Adipocyte (in vitro differentiated cells): ENCODE data around the gene GET4.

Experiments
- DNase-seq: peaks from one replicate; pipeline ENCODE4 v3.0.0-alpha.2; 2015; ENCODE audit warnings: low read depth
- H3K27me3 ChIP-seq: replicated peaks from 2 replicates; pipeline ENCODE4 v1.7.0; 2013; ENCODE audit warnings: mild to moderate bottlenecking, low read length, moderate library complexity; ENCODE audit not compliant: control insufficient read depth, insufficient read depth
- H3K36me3 ChIP-seq: 2 replicates; pipeline ENCODE4 v1.7.0; 2013; ENCODE audit warnings: low read length, mild to moderate bottlenecking, moderate library complexity; ENCODE audit not compliant: control insufficient read depth, insufficient read depth, severe bottlenecking
- H3K4me1 ChIP-seq: 2 replicates; pipeline ENCODE4 v1.7.0; 2013; ENCODE audit warnings: mild to moderate bottlenecking, low read length, moderate library complexity; ENCODE audit not compliant: control insufficient read depth, insufficient read depth
- H3K4me3 ChIP-seq: 2 replicates; pipeline ENCODE4 v1.7.0; 2013; ENCODE audit warnings: mild to moderate bottlenecking, low read length, moderate library complexity
- H3K9ac ChIP-seq: 2 replicates; pipeline ENCODE4 v1.7.0; 2013; ENCODE audit warnings: mild to moderate bottlenecking, low read length, moderate library complexity
- H3K9me3 ChIP-seq: 2 replicates; pipeline ENCODE4 v1.7.0; 2013; ENCODE audit warnings: mild to moderate bottlenecking, low read length, moderate library complexity; ENCODE audit not compliant: control insufficient read depth

GET4 gene

DNA sequence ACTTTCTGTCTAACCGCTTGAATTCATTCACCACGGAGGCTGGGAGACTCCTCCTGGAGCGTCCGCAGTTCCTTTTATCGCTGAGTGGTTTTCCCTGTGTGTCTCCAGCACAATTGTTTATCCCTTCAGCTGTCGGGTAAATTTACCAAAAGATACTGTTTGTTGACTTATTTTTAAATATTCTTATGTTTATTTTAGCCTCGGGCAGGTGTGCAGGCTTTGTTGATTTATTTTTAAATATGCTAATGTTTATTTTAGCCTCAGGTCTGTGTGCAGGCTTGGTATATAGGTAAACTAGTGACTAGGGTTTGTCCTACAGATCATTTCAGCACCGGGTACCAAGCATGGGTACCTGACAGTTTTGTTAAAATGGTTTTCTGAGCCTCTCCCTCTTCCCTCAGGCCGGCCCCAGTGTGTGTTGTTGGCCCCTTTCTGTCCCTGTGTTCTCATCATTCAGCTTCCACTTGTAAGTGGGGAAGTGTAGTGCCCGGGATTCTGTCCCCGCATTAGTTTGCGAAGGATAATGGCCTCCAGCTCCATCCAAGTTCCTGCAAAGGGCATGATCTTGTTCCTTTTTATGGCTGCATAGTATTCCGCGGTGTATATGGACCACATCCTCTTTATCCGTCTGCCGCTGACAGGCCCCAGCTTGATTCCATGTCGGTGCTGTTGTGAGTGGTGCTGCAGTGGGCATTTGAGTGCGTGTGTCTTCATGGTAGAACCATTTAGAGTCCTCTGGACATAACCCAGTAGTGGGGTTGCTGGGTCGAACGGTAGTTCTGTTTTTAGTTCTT lies 5.3 kb downstream of the GET4 start:
- no peak for DNase-seq
- no peaks in the 10 kb centered on the region for H3K9me3 ChIP-seq
- no peak overlapping the region for H3K4me3 ChIP-seq
- no peak overlapping the region for H3K9ac ChIP-seq
- H3K27me3 ChIP-seq = no peaks in the 10 kb centered on the region
- H3K36me3 ChIP-seq = peaks cover 4% of the 10 kb centered on the region
- H3K4me1 ChIP-seq = peaks cover 30% of the 10 kb centered on the region

DNA sequence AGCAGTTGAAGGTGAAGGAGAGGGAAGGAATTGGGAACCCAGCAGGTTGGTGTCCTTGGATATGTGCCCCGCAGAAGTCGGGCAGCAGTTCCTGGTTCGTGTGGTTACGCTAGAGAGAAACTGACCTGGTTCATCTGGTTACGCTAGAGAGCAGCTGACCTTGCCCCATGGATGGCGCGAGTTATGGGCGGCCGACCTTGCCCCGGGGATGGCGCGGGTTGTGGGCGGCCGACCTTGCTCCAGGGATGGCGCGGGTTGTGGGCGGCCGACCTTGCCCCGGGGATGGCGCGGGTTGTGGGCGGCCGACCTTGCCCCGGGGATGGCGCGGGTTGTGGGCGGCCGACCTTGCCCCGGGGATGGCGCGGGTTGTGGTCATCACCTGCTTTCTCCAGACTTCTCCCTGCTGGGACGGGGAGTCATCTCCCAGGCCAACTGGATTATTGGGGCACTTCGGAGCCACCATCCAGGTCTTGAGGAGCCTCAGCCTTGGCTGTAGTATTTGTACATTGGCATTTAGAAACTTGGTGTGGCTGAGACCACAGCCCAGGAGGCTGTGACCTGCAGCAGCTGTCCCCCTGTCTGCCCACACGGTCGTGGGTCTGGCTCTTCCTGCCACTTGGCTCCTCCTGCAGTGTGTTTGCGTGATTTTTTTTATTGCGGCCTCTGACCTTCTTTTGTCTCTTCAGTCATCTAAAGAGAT lies 6.1 kb downstream of the GET4 start:
- Histone ChIP-seq H3K36me3 (peaks cover 11% of the 10 kb centered on the region), H3K9me3 (no peaks in the 10 kb centered on the region), H3K9ac (no peak overlapping the region), H3K27me3 (no peaks in the 10 kb centered on the region), H3K4me1 (peaks cover 30% of the 10 kb centered on the region), H3K4me3 (no peak overlapping the region)
- DNase-seq = no peak

DNA sequence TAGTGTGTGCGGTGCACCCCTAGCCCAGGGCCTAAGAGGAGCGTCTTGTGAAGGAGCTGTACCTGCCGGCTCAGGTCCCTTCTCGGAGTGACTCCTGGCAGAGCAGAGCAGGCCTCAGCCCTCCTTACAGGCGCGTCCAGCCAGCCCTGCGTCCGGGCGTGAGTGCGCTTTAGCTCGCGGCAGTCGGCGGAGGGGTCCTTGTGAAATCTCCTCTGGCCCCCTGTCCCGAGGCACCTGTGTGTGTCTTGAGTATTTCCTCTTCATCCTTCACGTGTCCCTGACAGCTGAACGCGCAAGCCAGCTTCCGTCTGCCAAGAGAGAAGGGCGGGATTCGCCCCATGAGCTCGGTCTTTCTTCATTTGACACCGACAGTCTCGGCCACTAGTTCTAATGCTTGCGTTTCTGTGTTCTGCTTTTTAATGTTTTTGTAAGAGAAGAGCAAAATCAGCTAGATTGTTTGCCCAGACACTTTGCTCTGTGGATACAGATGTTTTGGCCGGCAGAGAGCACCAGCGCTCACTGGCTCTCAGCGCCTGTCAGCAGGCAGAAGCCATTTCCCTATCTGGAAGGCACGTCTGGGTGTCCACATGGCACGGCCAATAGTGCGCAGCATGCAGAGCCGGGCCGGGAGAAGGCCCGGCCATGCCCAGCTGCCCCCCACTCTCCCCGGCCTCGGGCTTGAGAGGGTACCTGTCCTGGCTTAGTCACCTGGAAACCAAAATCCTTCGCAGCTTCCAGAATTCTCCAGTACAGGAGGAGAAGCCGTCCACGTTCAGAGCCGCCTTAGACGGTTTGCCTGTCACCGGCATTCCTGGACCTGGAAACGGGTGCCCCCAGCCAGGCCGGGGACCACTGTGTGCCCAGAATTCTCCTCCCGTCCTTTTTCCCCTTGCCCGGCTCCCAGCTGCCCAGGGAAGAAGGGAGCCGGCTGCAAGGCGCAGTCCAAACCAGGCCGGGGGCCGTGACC lies 7.0 kb downstream of the GET4 start:
- no peaks in the 10 kb centered on the region for H3K9me3 ChIP-seq
- no peaks in the 10 kb centered on the region for H3K27me3 ChIP-seq
- no peak for DNase-seq
- peaks cover 24% of the 10 kb centered on the region for H3K4me1 ChIP-seq
- no peak overlapping the region for H3K4me3 ChIP-seq
- H3K36me3 ChIP-seq = peaks cover 19% of the 10 kb centered on the region
- peak overlapping the region; percentile 29 for H3K9ac ChIP-seq

DNA sequence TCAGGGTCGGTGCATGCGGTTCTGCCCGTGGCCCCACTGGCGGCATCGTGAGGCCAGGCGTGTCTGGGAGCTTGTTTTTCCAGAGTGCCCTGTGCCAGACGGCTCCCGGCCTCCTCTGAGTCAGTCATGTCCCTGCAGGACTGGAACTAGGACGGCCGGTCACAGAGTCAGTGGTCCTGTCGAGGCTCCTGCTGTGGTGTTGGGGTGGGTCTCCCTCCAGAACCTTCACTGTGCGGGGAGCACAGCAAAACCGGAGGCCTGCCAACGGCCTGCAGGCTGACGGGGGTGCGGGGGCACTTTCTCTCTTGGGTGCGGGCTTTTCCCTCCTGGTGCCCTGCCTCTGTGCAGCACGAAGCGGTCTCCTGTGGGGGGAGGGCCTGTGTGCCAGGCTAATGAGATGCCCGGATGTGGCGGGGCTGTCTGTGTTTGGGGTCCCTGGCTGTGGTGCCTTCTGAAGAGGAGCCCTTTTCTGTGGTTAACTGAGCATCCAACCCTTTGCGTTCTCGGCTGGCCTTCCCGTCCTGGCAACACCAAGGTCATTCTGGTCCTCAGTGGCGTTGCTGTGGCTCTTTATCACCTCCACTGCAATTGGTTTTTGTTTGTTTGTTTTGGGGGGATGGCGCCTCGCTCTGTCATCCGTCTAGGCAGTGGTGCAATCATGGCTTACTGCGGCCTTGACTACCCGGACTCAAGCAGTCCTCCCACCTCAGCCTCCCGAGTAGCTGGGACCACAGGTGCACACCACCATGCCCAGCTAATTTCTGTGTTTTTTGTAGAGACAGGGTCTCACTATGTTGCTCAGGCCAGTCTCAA lies 8.0 kb downstream of the GET4 start:
- Histone ChIP-seq H3K4me1 (peaks cover 20% of the 10 kb centered on the region), H3K27me3 (no peaks in the 10 kb centered on the region), H3K9ac (peak overlapping the region; percentile 17), H3K36me3 (peaks cover 25% of the 10 kb centered on the region), H3K4me3 (no peak overlapping the region), H3K9me3 (no peaks in the 10 kb centered on the region)
- no peak for DNase-seq

DNA sequence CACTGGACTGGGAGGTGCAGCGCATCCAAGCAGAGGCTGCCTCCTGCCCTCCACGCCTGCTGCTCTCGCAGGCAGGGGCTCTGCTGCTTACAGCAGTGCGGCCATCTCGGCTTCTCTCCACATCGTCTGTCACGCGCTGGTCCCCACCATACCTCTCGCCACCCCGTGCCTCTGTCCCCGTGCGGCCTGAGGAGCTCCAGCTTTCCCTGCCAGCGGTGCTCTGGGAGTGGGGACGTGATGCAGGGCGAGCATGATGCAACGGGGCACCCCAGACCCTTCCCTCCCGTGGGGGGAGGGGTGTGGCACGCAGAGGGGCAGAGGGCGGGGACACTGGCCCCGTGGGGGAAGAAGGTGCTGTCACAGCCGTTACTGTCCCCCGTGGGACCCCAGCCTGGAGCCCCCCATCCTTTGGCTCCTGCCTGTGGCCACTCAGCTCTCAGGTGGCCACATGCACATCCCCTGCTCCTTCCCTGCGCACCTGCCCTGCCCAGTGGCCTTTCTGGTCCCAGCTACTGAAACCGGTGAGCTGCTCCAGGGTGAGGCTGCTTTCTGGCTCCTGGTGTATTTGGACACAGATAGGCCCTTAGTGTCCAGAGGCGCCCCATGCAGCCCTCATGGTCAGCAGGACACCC lies 9.0 kb downstream of the GET4 start:
- no peaks in the 10 kb centered on the region for H3K9me3 ChIP-seq
- DNase-seq = no peak
- peaks cover 20% of the 10 kb centered on the region for H3K4me1 ChIP-seq
- peaks cover 26% of the 10 kb centered on the region for H3K36me3 ChIP-seq
- no peaks in the 10 kb centered on the region for H3K27me3 ChIP-seq
- no peak overlapping the region for H3K4me3 ChIP-seq
- H3K9ac ChIP-seq = no peak overlapping the region

DNA sequence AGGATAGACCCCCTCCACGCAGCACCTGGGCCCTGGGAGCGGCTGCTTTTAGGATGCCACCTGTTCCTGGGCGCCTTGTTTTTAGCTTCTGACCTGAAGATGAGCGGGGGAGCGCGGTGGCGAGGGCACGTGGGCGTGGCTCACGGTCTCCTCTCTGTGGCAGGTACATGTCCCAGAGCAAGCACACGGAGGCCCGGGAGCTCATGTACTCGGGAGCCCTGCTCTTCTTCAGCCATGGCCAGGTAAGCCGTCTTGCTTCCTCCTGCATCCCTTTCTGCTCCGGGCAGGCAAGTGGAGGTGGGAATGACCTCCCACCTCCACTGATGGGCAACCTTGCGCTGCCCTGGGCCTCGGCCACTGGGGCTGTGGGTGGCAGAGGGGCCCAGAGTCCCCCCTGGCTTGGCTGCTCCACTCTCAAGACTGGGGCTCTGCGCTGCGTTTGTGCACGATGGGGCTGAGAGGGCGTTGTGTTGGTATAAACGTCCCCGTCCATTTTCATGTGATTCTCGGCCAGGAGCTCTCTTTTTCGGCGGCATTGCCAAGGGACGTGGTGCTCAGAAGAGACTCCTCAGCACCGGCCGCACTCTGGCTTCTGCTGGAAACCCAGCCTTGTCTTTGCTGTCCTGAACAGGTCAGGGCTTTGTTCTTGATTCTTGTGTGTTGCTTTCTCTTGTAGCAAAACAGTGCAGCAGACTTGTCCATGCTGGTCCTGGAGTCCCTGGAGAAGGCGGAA lies 9.7 kb downstream of the GET4 start:
- H3K4me3 ChIP-seq = no peak overlapping the region
- H3K9ac ChIP-seq = no peak overlapping the region

DNA sequence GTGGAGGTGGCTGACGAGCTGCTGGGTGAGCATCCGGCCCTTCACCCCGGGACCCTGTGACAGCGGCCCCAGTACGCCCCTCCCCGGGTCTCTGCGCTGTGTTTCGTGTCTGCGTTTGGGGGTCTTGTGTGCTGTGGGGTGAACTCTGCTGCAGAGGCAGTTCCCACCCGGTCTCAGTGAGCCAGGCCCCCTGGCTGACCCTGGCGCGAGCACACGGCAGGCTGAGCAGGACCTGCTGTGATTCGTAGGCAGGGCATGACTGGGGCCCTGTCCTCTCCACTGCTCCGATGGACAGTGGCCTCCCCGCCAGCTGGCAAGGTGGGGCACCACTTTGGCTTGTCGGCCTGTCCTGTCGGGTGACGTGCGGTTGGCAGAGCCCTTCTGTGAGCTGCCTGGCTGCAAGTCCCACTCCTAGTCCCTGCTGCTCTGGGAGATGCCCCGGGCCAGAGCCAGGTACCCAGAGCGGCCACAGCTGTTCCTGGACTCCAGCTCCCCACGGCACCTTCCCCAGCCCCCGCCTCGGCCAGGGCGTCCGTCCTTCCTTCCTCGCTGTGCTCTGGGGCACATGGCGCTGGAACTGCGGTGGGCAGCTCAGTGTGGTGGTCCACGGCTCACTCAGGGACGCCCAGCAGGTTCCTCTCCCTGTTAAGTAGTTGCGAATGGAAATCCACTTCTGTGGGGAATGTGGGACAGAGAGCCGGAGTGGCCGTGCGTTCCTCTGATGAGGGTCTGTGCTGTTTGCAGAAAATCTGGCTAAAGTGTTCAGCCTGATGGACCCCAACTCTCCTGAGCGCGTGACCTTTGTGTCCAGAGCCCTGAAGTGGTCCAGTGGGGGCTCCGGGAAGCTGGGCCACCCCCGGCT lies 10.5 kb downstream of the GET4 start:
- H3K4me1 ChIP-seq = peaks cover 20% of the 10 kb centered on the region
- no peak overlapping the region for H3K4me3 ChIP-seq
- DNase-seq = no peak
- H3K27me3 ChIP-seq = no peaks in the 10 kb centered on the region
- peaks cover 39% of the 10 kb centered on the region for H3K36me3 ChIP-seq
- H3K9ac ChIP-seq = no peak overlapping the region
- no peaks in the 10 kb centered on the region for H3K9me3 ChIP-seq

More for the DNA sequence above, 9.7 kb downstream of the GET4 start:
- Histone ChIP-seq H3K4me1 (peaks cover 20% of the 10 kb centered on the region), H3K9me3 (no peaks in the 10 kb centered on the region), H3K27me3 (no peaks in the 10 kb centered on the region), H3K36me3 (peaks cover 33% of the 10 kb centered on the region)
- no peak for DNase-seq

DNA sequence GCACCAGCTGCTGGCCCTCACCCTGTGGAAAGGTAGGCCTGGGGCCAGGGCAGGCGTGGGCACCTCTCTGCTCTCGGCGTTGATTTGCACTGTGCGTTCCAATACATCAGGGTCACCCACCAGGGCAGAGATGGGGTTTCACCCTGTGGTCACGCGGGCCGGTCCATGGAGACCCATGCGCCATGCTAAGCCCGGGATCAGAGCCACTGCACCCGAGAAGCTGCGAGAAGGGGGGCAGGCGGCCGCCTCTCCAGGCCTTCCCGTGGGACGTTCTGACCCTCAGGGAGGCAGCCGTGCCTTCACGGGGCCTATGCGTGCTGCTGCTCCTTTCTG lies 11.1 kb downstream of the GET4 start:
- H3K4me3 ChIP-seq = no peak overlapping the region
- H3K36me3 ChIP-seq = peaks cover 45% of the 10 kb centered on the region
- H3K27me3 ChIP-seq = no peaks in the 10 kb centered on the region
- H3K9me3 ChIP-seq = no peaks in the 10 kb centered on the region
- H3K9ac ChIP-seq = no peak overlapping the region
- no peak for DNase-seq
- peaks cover 20% of the 10 kb centered on the region for H3K4me1 ChIP-seq

DNA sequence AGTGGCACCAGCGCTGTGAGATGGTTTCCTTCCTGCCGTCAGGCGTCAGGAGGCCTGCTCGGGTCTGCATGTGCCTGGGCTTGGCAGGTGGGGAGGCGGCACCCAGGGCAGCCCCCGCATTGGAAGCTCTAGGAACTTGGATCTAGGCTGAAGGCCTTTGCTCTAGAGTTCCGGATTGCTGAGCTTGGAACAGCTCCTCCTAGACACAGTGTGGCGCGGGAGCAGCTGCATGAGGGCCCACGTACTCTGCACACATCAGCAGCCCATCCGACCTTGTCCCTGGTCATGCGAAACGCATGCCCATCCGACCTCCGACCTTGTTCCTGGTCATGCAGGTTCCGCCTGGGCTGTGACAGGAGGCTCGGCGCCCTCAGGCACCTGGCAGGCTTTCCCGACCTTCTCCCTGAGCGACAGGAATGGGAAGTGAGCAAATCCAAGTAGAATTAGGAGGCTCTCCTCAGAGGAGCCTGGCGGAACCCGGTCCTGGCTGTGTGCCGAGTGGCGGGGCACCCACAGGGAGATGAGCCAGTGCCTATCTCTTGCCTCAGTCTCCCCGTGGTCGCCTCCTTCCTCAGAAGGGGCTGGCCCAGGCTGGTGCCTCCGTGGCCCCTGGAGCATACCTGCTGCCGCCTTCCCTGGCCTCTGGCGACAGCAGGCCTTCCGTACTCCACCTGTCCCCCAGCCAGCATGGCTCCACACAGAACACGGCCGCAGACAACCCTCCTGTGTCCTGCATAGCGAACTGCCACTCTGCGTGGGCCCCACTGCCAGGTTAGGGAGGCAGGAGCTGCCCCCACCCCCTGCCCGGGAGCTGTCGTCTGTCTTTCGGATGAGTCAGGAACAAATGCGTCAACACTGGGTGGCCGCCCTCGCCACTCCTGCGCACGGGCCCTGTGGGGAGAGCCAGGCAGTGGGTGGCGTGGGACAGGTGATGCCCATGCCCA lies 12.0 kb downstream of the GET4 start:
- no peak overlapping the region for H3K9ac ChIP-seq
- H3K9me3 ChIP-seq = no peaks in the 10 kb centered on the region
- peaks cover 12% of the 10 kb centered on the region for H3K4me1 ChIP-seq
- no peaks in the 10 kb centered on the region for H3K27me3 ChIP-seq
- DNase-seq = no peak
- H3K36me3 ChIP-seq = peaks cover 45% of the 10 kb centered on the region
- no peak overlapping the region for H3K4me3 ChIP-seq
